GM12874 (cell line): ENCODE data around the gene PRAMEF6.
"Not testable (repeated sequence)": the region's sequence is repeated elsewhere in the genome, so short reads cannot be mapped to it uniquely, and the experiment has no call there.

Source experiments
- CTCF ChIP-seq: IDR thresholded peaks from 2 replicates; pipeline ENCODE4 v1.5.1; 2011; ENCODE audit warnings: low read depth, mild to moderate bottlenecking, control low read depth, low read length, moderate library complexity; ENCODE audit not compliant: insufficient read depth

PRAMEF6 gene

GRCh38 chr1:12947480-12947879 is at the start of gene PRAMEF6:
Gene PRAMEF6 (minus strand): TSS chr1:12947580. CDS start chr1:12942518, 5,062 bp downstream.
- not testable (repeated sequence) for TF ChIP-seq CTCF

DNA sequence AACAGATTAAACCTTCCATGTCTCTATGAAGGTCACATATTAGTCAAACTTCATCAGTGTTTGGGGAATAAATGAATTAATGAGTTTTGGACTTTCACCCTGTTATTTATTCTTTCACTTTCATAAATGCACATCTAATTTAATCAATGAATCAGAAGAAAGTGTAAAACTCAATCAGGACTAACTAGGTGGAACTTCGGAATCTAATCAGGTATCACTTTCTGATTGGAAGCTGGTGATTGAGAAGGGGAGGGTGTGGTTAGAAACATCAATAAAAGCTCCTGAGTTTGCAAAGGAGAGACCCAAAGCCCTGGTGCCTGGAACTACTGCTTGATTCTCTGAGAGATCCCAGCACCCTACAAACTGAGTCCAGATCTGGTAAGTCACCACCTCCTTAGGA is 31.1 kb downstream of the PRAMEF6 start, which contains the start of gene PRAMEF7:
PRAMEF7 (plus strand) TSS at position 301 of the 400 bp plus-strand sequence. CDS start 1,083 bp downstream, outside the sequence.
- not testable (repeated sequence) for TF ChIP-seq CTCF

GRCh38 chr1:12898170-12898569 is 49.2 kb downstream of the PRAMEF6 start, which contains the start of gene PRAMEF10:
Gene PRAMEF10 (minus strand): TSS chr1:12898270. CDS start chr1:12895847, 2,423 bp downstream.
- TF ChIP-seq CTCF, result not testable (repeated sequence)
